CD4-positive, alpha-beta memory T cell (primary cell): Measurements from ENCODE around the gene IGF2BP3. TPM values are rescaled to one million over a fixed set of nuclear protein-coding genes. Genes with fewer than 3 reads are reported as not detected.

Source experiments
- CTCF ChIA-PET: fragments of 350-600 bp; sonication (Branson Sonifier 250); formaldehyde crosslinking; loops from one replicate; lab custom pipeline; 2021; ENCODE audit warnings: inconsistent platforms; ENCODE audit not compliant: partially characterized antibody; lab: Charles Lee
- POLR2A ChIA-PET: fragments of 350-600 bp; sonication (Branson Sonifier 250); formaldehyde crosslinking; loops from one replicate; lab custom pipeline; 2021; ENCODE audit not compliant: partially characterized antibody; lab: Charles Lee
- DNase-seq, 5 donors: peaks; one replicate each; pipeline versions ENCODE4 v3.0.0 to v3.0.0-alpha.2; 2020 to 2022; ENCODE audit warnings: mixed read lengths in 1 of 5
- H3K27ac ChIP-seq: one replicate; pipeline ENCODE4 v1.7.0; 2013; ENCODE audit warnings: low read depth, low read length
- H3K27me3 ChIP-seq: 2 replicates; pipeline ENCODE4 v1.7.0; 2013; ENCODE audit warnings: mild to moderate bottlenecking, low read length, moderate library complexity; ENCODE audit not compliant: insufficient read depth
- H3K36me3 ChIP-seq: 2 replicates; pipeline ENCODE4 v1.7.0; 2013; ENCODE audit warnings: mild to moderate bottlenecking, low read length, moderate library complexity; ENCODE audit not compliant: insufficient read depth
- H3K4me1 ChIP-seq: 2 replicates; pipeline ENCODE4 v1.7.0; 2013; ENCODE audit warnings: mild to moderate bottlenecking, low read length, moderate library complexity; ENCODE audit not compliant: insufficient read depth
- H3K4me3 ChIP-seq, 2 donors: one replicate each; pipeline ENCODE4 v1.7.0; 2013; ENCODE audit warnings: low read length in 2 of 2, mild to moderate bottlenecking in 1 of 2
- H3K9me3 ChIP-seq, 2 donors: one replicate each; pipeline ENCODE4 v1.7.0; 2013; ENCODE audit warnings: low read length in 2 of 2, control low read depth in 1 of 2; ENCODE audit not compliant: control insufficient read depth in 1 of 2
- H3K27ac Mint-ChIP-seq, 7 donors: one replicate each; pipeline ENCODE4 v1.8.0; 2020 to 2021; ENCODE audit warnings: mixed read lengths in 7 of 7, mild to moderate bottlenecking in 6 of 7, inconsistent platforms in 3 of 7, moderate library complexity in 3 of 7
- H3K27me3 Mint-ChIP-seq, 2 donors: one replicate each; pipeline ENCODE4 v1.8.0; 2020 to 2021; ENCODE audit warnings: mixed read lengths in 2 of 2
- H3K36me3 Mint-ChIP-seq, 2 donors: one replicate each; pipeline ENCODE4 v1.8.0; 2020 to 2021; ENCODE audit warnings: mixed read lengths in 2 of 2, inconsistent platforms in 1 of 2, mild to moderate bottlenecking in 1 of 2
- H3K4me1 Mint-ChIP-seq, 4 donors: one replicate each; pipeline ENCODE4 v1.8.0; 2020 to 2021; ENCODE audit warnings: mixed read lengths in 4 of 4, mild to moderate bottlenecking in 1 of 4
- H3K4me3 Mint-ChIP-seq, 8 donors: one replicate each; pipeline ENCODE4 v1.8.0; 2020 to 2021; ENCODE audit warnings: mixed read lengths in 8 of 8, mild to moderate bottlenecking in 7 of 8, moderate library complexity in 6 of 8, inconsistent platforms in 3 of 8
- H3K9me3 Mint-ChIP-seq, 8 donors: one replicate each; pipeline ENCODE4 v1.8.0; 2020 to 2021; ENCODE audit warnings: mixed read lengths in 8 of 8, mild to moderate bottlenecking in 5 of 8, inconsistent platforms in 3 of 8, moderate library complexity in 1 of 8
- intact Hi-C: fragments of 100-400 bp; cut with micrococcal nuclease; formaldehyde crosslinking; loops from one replicate; pipeline ENCODE4 v1.15.1; 2023
- polyA plus RNA-seq, 2 donors: library from polyadenylated mRNA; unstranded; fragments of 300-500 nt; fragmentation: Illumina TruSeq; gene quantifications; one replicate each; pipeline ENCODE4 v1.2.3, GENCODE V29; 2021
- total RNA-seq, 2 experiments: library from RNA; stranded (reverse); gene quantifications; one replicate each; pipeline ENCODE4 v1.2.3, GENCODE V29; 2021

IGF2BP3 gene
- total and polyA plus RNA-seq, 4 experiments from 2014 or later: not detected

- no peaks in the 10 kb centered on the region for H3K36me3 Mint-ChIP-seq
- peaks cover 1 to 8% of the 10 kb centered on the region in 2 donors for H3K27me3 Mint-ChIP-seq
- no peak overlapping the region for H3K4me3 Mint-ChIP-seq
- intact Hi-C loops: no loop called here
- no peak overlapping the region for H3K4me3 ChIP-seq
- H3K4me1 ChIP-seq: no peaks in the 10 kb centered on the region
- POLR2A ChIA-PET: no interaction called here
- H3K9me3 ChIP-seq: no peaks in the 10 kb centered on the region
- H3K36me3 ChIP-seq: no peaks in the 10 kb centered on the region
- peak overlapping the region in 1 of 7 donors; percentile 66 for H3K27ac Mint-ChIP-seq
- CTCF ChIA-PET: interaction anchor here (3.2 kb wide), 1 partner anchor 21 kb away, joined by 12 read pairs; no protein-coding TSS in a partner anchor
- no peaks in the 10 kb centered on the region for H3K4me1 Mint-ChIP-seq
- peaks cover 0 to 4% (median under 1%) of the 10 kb centered on the region in 8 donors for H3K9me3 Mint-ChIP-seq
- DNase-seq: no peak
- H3K27ac ChIP-seq: no peak overlapping the region
- no peaks in the 10 kb centered on the region for H3K27me3 ChIP-seq
These were observed 132.9 kb downstream of the IGF2BP3 start for GRCh38 chr7:23337374-23337773.

GRCh38 chr7:23336799-23337283 lies 133.4 kb downstream of the IGF2BP3 start:
- Histone ChIP-seq H3K36me3 (no peaks in the 10 kb centered on the region), H3K9me3 (no peaks in the 10 kb centered on the region), H3K4me1 (no peaks in the 10 kb centered on the region), H3K27me3 (no peaks in the 10 kb centered on the region), H3K27ac (no peak overlapping the region), H3K4me3 (no peak overlapping the region)
- ChIA-PET CTCF (interaction anchor here (3.2 kb wide), 1 partner anchor 22 kb away, joined by 12 read pairs; no protein-coding TSS in a partner anchor), POLR2A (no interaction called here)
- H3K27ac Mint-ChIP-seq: no peak overlapping the region
- no peak overlapping the region for H3K4me3 Mint-ChIP-seq
- intact Hi-C loops: no loop called here
- peaks cover 0 to 4% (median under 1%) of the 10 kb centered on the region in 8 donors for H3K9me3 Mint-ChIP-seq
- no peaks in the 10 kb centered on the region for H3K4me1 Mint-ChIP-seq
- H3K36me3 Mint-ChIP-seq: no peaks in the 10 kb centered on the region
- DNase-seq: no peak
- peaks cover 1 to 8% of the 10 kb centered on the region in 2 donors for H3K27me3 Mint-ChIP-seq

GRCh38 chr7:23336086-23336485 lies 134.2 kb downstream of the IGF2BP3 start:
- POLR2A ChIA-PET: no interaction called here
- H3K4me3 ChIP-seq: no peak overlapping the region
- CTCF ChIA-PET: interaction anchor here (1.1 to 3.2 kb wide), 2 partner anchors 11 to 22 kb away, joined by 3 to 12 read pairs; no protein-coding TSS in a partner anchor
- no peaks in the 10 kb centered on the region for H3K27me3 ChIP-seq
- Mint-ChIP-seq H3K4me1 (no peaks in the 10 kb centered on the region), H3K9me3 (peaks cover 0 to 4% (median under 1%) of the 10 kb centered on the region in 8 donors), H3K4me3 (no peak overlapping the region), H3K27me3 (peaks cover 1 to 9% of the 10 kb centered on the region in 2 donors), H3K27ac (no peak overlapping the region), H3K36me3 (no peaks in the 10 kb centered on the region)
- no peak for DNase-seq
- no peaks in the 10 kb centered on the region for H3K36me3 ChIP-seq
- no peaks in the 10 kb centered on the region for H3K9me3 ChIP-seq
- no peak overlapping the region for H3K27ac ChIP-seq
- no peaks in the 10 kb centered on the region for H3K4me1 ChIP-seq
- intact Hi-C loops: no loop called here

DNA sequence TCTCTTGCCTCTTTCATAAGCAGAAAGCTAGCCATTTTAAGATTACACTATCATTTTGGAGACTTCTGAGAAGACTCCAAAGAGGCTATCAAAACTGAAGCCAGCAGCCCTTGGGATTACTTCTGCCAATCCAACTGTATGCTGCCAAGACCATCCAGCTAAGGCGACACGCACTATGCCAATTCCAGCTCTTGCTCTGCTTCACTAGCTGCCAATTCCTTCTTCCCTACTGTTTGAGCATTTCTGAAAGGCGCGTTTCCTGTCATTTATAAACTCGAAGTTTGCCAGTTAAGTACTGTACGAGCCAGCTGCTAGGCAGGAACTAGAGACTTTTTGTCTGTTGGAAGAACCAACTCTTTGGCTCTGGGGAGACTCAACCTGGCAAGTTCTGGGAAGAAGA lies 134.7 kb downstream of the IGF2BP3 start:
- Mint-ChIP-seq H3K4me1 (no peaks in the 10 kb centered on the region), H3K36me3 (no peaks in the 10 kb centered on the region), H3K9me3 (peaks cover 0 to 4% (median under 1%) of the 10 kb centered on the region in 8 donors), H3K4me3 (no peak overlapping the region), H3K27ac (no peak overlapping the region), H3K27me3 (peaks cover 1 to 9% of the 10 kb centered on the region in 2 donors)
- intact Hi-C loops: no loop called here
- no peaks in the 10 kb centered on the region for H3K4me1 ChIP-seq
- no peak overlapping the region for H3K27ac ChIP-seq
- CTCF ChIA-PET: interaction anchor here (1.1 to 3.2 kb wide), 2 partner anchors 12 to 23 kb away, joined by 3 to 12 read pairs; no protein-coding TSS in a partner anchor
- no peak overlapping the region for H3K4me3 ChIP-seq
- no peaks in the 10 kb centered on the region for H3K36me3 ChIP-seq
- POLR2A ChIA-PET: no interaction called here
- DNase-seq: no peak
- H3K9me3 ChIP-seq: no peaks in the 10 kb centered on the region
- no peaks in the 10 kb centered on the region for H3K27me3 ChIP-seq

DNA sequence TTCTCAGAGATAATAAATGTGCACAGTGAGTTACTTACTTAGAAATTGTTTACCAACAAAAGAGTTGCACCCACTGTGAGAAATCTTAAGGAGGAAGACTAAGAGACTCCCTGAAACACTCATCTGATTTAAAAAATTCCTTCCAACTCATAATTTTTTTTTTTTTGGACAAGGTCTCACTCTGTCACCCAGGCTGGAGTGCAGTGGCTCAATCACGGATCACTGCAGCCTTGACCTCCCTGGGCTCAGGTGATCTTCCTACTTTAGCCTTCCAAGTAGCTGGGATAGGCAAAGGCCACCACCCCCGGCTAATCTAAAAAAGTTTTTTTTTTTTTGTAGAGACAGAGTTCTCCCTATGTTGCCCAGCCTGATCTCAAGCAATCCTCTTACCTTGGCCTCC lies 135.2 kb downstream of the IGF2BP3 start:
- Mint-ChIP-seq H3K27me3 (peaks cover 1 to 9% of the 10 kb centered on the region in 2 donors), H3K4me1 (no peaks in the 10 kb centered on the region), H3K36me3 (no peaks in the 10 kb centered on the region), H3K4me3 (no peak overlapping the region), H3K27ac (no peak overlapping the region), H3K9me3 (peaks cover 0 to 4% (median under 1%) of the 10 kb centered on the region in 8 donors)
- ChIA-PET CTCF (interaction anchor here (1.1 to 3.2 kb wide), 2 partner anchors 12 to 23 kb away, joined by 3 to 12 read pairs; no protein-coding TSS in a partner anchor), POLR2A (no interaction called here)
- H3K27me3 ChIP-seq: no peaks in the 10 kb centered on the region
- intact Hi-C loops: no loop called here
- H3K9me3 ChIP-seq: no peaks in the 10 kb centered on the region
- DNase-seq: no peak
- H3K4me3 ChIP-seq: no peak overlapping the region
- H3K4me1 ChIP-seq: no peaks in the 10 kb centered on the region
- H3K27ac ChIP-seq: no peak overlapping the region
- no peaks in the 10 kb centered on the region for H3K36me3 ChIP-seq

GRCh38 chr7:23334482-23335056 lies 135.7 kb downstream of the IGF2BP3 start:
- Histone ChIP-seq H3K27ac (no peak overlapping the region), H3K4me3 (no peak overlapping the region), H3K9me3 (no peaks in the 10 kb centered on the region), H3K4me1 (no peaks in the 10 kb centered on the region), H3K27me3 (no peaks in the 10 kb centered on the region), H3K36me3 (no peaks in the 10 kb centered on the region)
- peaks cover 1 to 9% of the 10 kb centered on the region in 2 donors for H3K27me3 Mint-ChIP-seq
- ChIA-PET POLR2A (no interaction called here), CTCF (no interaction called here)
- peaks cover 0 to 4% (median under 1%) of the 10 kb centered on the region in 8 donors for H3K9me3 Mint-ChIP-seq
- H3K27ac Mint-ChIP-seq: no peak overlapping the region
- no peak for DNase-seq
- H3K36me3 Mint-ChIP-seq: no peaks in the 10 kb centered on the region
- intact Hi-C loops: no loop called here
- no peaks in the 10 kb centered on the region for H3K4me1 Mint-ChIP-seq
- H3K4me3 Mint-ChIP-seq: no peak overlapping the region

- Mint-ChIP-seq H3K9me3 (peaks cover 0 to 4% (median under 1%) of the 10 kb centered on the region in 8 donors), H3K27ac (no peak overlapping the region)
These were observed 136.5 kb downstream of the IGF2BP3 start for GRCh38 chr7:23333671-23334246.

More at GRCh38 chr7:23333671-23334246, 136.5 kb downstream of the IGF2BP3 start:
- no peaks in the 10 kb centered on the region for H3K4me1 Mint-ChIP-seq
- Histone ChIP-seq H3K27ac (no peak overlapping the region), H3K4me3 (no peak overlapping the region), H3K27me3 (no peaks in the 10 kb centered on the region), H3K4me1 (no peaks in the 10 kb centered on the region), H3K9me3 (no peaks in the 10 kb centered on the region), H3K36me3 (no peaks in the 10 kb centered on the region)
- no peaks in the 10 kb centered on the region for H3K36me3 Mint-ChIP-seq
- DNase-seq: no peak
- ChIA-PET POLR2A (no interaction called here), CTCF (no interaction called here)
- no peak overlapping the region for H3K4me3 Mint-ChIP-seq
- intact Hi-C loops: no loop called here
- H3K27me3 Mint-ChIP-seq: peaks cover 1 to 9% of the 10 kb centered on the region in 2 donors
